B cell (primary cell): ENCODE measurements around the gene PROP1. TPM values are rescaled to one million over a fixed set of nuclear protein-coding genes. Genes with fewer than 3 reads are reported as not detected.

Experiments
- ATAC-seq: fragments of 200-7000 bp; cut with Tn5 transposase; one replicate; pipeline ENCODE4 v1.10.0; 2021; ENCODE audit warnings: low read depth, mild to moderate bottlenecking, moderate number of reproducible peaks, moderate library complexity
- CTCF ChIA-PET: fragments of 350-600 bp; sonication (Branson Sonifier 250); formaldehyde crosslinking; loops from one replicate; lab custom pipeline; 2021; ENCODE audit warnings: antibody characterized with exemption, inconsistent platforms; lab: Charles Lee
- POLR2A ChIA-PET: fragments of 350-600 bp; sonication (Branson Sonifier 250); formaldehyde crosslinking; loops from one replicate; lab custom pipeline; 2021; ENCODE audit warnings: antibody characterized with exemption; lab: Charles Lee
- DNase-seq: peaks from one replicate; pipeline ENCODE4 v3.0.0; 2013
- H2AFZ ChIP-seq: 2 replicates; pipeline ENCODE4 v1.6.1; 2012; ENCODE audit warnings: mild to moderate bottlenecking, low read depth, low read length; ENCODE audit not compliant: insufficient read depth, poor library complexity, severe bottlenecking
- H3K27ac ChIP-seq, 2 donors: 1 replicate in 1 of 2; 2 replicates in 1 of 2; pipeline ENCODE4 v1.5.1; 2012 to 2013; ENCODE audit warnings: low read length in 2 of 2, mild to moderate bottlenecking in 2 of 2, moderate library complexity in 1 of 2
- H3K27me3 ChIP-seq, 4 experiments: fragments of 200-600 bp in 1 of 4; sonication (generic) in 1 of 4; replicated peaks in 1 of 4; 1 replicate in 2 of 4; 2 replicates in 2 of 4; pipeline versions ENCODE4 v1.6.1 to v1.7.0; 2013 to 2016; ENCODE audit warnings: low read length in 3 of 4, mild to moderate bottlenecking in 2 of 4, mixed read lengths in 1 of 4, moderate library complexity in 1 of 4; ENCODE audit not compliant: insufficient read depth in 4 of 4, control insufficient read depth in 3 of 4; ENCODE audit errors: control extremely low read depth in 1 of 4
- H3K36me3 ChIP-seq, 2 experiments: replicated peaks in 1 of 2; 1 replicate in 1 of 2; 2 replicates in 1 of 2; pipeline versions ENCODE4 v1.6.1 to v1.7.1; 2013; ENCODE audit warnings: low read length in 1 of 2; ENCODE audit not compliant: insufficient read depth in 2 of 2, control insufficient read depth in 1 of 2; ENCODE audit errors: control extremely low read depth in 1 of 2, extremely low read depth in 1 of 2
- H3K4me1 ChIP-seq, 2 donors: fragments of 200-600 bp in 1 of 2; sonication (generic) in 1 of 2; 1 replicate in 1 of 2; 2 replicates in 1 of 2; pipeline versions ENCODE4 v1.5.1 to v1.6.1; 2013 to 2017; ENCODE audit warnings: low read length in 2 of 2; ENCODE audit not compliant: control insufficient read depth in 2 of 2, insufficient read depth in 2 of 2
- H3K4me2 ChIP-seq: replicated peaks from 2 replicates; pipeline ENCODE3; 2012; ENCODE audit warnings: mild to moderate bottlenecking, low read depth, low read length; ENCODE audit not compliant: poor library complexity, severe bottlenecking
- H3K4me3 ChIP-seq, 5 experiments: fragments of 200-600 bp in 1 of 5; sonication (generic) in 1 of 5; 1 replicate in 3 of 5; 2 replicates in 2 of 5; pipeline versions ENCODE4 v1.5.1 to v1.7.0; 2011 to 2016; ENCODE audit warnings: low read length in 4 of 5, mild to moderate bottlenecking in 4 of 5, low read depth in 2 of 5, control low read depth in 1 of 5, moderate library complexity in 1 of 5; ENCODE audit not compliant: insufficient read depth in 1 of 5; ENCODE audit errors: control extremely low read depth in 1 of 5, extremely low read depth in 1 of 5
- H3K79me2 ChIP-seq: fragments of 200-600 bp; sonication (generic); one replicate; pipeline ENCODE4 v1.6.0; 2016; ENCODE audit warnings: low read length; ENCODE audit not compliant: control insufficient read depth, insufficient read depth
- H3K9ac ChIP-seq: fragments of 200-600 bp; sonication (generic); 2 replicates; pipeline ENCODE4 v1.6.1; 2017; ENCODE audit warnings: mild to moderate bottlenecking, low read length, moderate library complexity
- H3K9me3 ChIP-seq, 3 donors: one replicate each; pipeline versions ENCODE4 v1.6.1 to v1.7.1; 2013; ENCODE audit warnings: low read length in 2 of 3; ENCODE audit not compliant: control insufficient read depth in 2 of 3, insufficient read depth in 1 of 3; ENCODE audit errors: control extremely low read depth in 1 of 3
- H4K20me1 ChIP-seq: 2 replicates; pipeline ENCODE4 v1.6.0; 2012; ENCODE audit warnings: mild to moderate bottlenecking, low read length; ENCODE audit not compliant: insufficient read depth, control insufficient read depth, poor library complexity, severe bottlenecking
- H3K27ac Mint-ChIP-seq: one replicate; pipeline ENCODE4 v1.8.0; 2021; ENCODE audit warnings: mixed read lengths
- H3K27me3 Mint-ChIP-seq: one replicate; pipeline ENCODE4 v1.8.0; 2021; ENCODE audit warnings: mixed read lengths
- H3K4me1 Mint-ChIP-seq: one replicate; pipeline ENCODE4 v1.8.0; 2021; ENCODE audit warnings: mixed read lengths
- H3K4me3 Mint-ChIP-seq: one replicate; pipeline ENCODE4 v1.8.0; 2021; ENCODE audit warnings: mixed read lengths
- H3K9me3 Mint-ChIP-seq: one replicate; pipeline ENCODE4 v1.8.0; 2022; ENCODE audit warnings: mixed read lengths; ENCODE audit not compliant: insufficient read depth
- EZH2 ChIP-seq: IDR thresholded peaks from 2 replicates; pipeline ENCODE4 v1.6.1; 2012; ENCODE audit warnings: borderline replicate concordance, low read depth, mild to moderate bottlenecking, moderate library complexity, low read length; ENCODE audit not compliant: insufficient read depth, poor library complexity, severe bottlenecking
- WGBS: methylation state at CpG from one replicate; pipeline ENCODE4 v1.1.5; 2013; ENCODE audit warnings: missing lambda C conversion rate; ENCODE audit not compliant: insufficient coverage; 5-methylcytosine and 5-hydroxymethylcytosine counted together
- intact Hi-C: fragments of 100-400 bp; cut with micrococcal nuclease; formaldehyde crosslinking; loops from one replicate; pipeline ENCODE4 v1.10.0; 2022
- polyA plus RNA-seq: library from polyadenylated mRNA; depleted of rRNA; stranded (reverse); fragments of >200 nt; gene quantifications from 2 replicates; pipeline ENCODE4 v1.2.3, GENCODE V29; 2012
- total RNA-seq, 2 donors: library from RNA; stranded (reverse); fragments of 120-200 nt in 1 of 2; gene quantifications; 1 replicate in 1 of 2; 2 replicates in 1 of 2; pipeline versions ENCODE4 v1.2.3 to v1.2.4, GENCODE V29; 2013 to 2022
- TF ChIP-seq, protein P1 (sequence below): fragments of 200-600 bp; IDR thresholded peaks from one replicate; pipeline ENCODE4 v1.8.0; 2022; ENCODE audit warnings: antibody characterized with exemption, mild to moderate bottlenecking

Gene PROP1
- total and polyA plus RNA-seq, 2 donors (not counting 1 experiment from before 2014, with no cell fraction given): not detected

- no peaks in the 10 kb centered on the region for H3K79me2 ChIP-seq
- Mint-ChIP-seq H3K27me3 (peaks cover 25% of the 10 kb centered on the region), H3K27ac (no peak overlapping the region), H3K4me1 (no peaks in the 10 kb centered on the region), H3K4me3 (no peak overlapping the region), H3K9me3 (no peaks in the 10 kb centered on the region)
- TF ChIP-seq, protein P1, sequence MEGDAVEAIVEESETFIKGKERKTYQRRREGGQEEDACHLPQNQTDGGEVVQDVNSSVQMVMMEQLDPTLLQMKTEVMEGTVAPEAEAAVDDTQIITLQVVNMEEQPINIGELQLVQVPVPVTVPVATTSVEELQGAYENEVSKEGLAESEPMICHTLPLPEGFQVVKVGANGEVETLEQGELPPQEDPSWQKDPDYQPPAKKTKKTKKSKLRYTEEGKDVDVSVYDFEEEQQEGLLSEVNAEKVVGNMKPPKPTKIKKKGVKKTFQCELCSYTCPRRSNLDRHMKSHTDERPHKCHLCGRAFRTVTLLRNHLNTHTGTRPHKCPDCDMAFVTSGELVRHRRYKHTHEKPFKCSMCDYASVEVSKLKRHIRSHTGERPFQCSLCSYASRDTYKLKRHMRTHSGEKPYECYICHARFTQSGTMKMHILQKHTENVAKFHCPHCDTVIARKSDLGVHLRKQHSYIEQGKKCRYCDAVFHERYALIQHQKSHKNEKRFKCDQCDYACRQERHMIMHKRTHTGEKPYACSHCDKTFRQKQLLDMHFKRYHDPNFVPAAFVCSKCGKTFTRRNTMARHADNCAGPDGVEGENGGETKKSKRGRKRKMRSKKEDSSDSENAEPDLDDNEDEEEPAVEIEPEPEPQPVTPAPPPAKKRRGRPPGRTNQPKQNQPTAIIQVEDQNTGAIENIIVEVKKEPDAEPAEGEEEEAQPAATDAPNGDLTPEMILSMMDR: no peak
- no peak for TF ChIP-seq EZH2
- H2AFZ ChIP-seq: no peak overlapping the region
- ChIA-PET CTCF (no interaction called here), POLR2A (no interaction called here)
- no peaks in the 10 kb centered on the region for H3K9me3 ChIP-seq
- 67% methylated on average over 1 of the region's 1 CpG for WGBS
- H3K36me3 ChIP-seq: no peaks in the 10 kb centered on the region
- no peak for DNase-seq
- H3K27ac ChIP-seq: no peak overlapping the region
- no peak for ATAC-seq
- H4K20me1 ChIP-seq: no peaks in the 10 kb centered on the region
- no peak overlapping the region for H3K4me3 ChIP-seq
- intact Hi-C loops: no loop called here
- no peaks in the 10 kb centered on the region for H3K4me1 ChIP-seq
- no peak overlapping the region for H3K4me2 ChIP-seq
- peaks cover 0 to 32% (median 4%) of the 10 kb centered on the region in 4 experiments for H3K27me3 ChIP-seq
- no peak overlapping the region for H3K9ac ChIP-seq
These were observed 1.8 kb upstream of the PROP1 start for GRCh38 chr5:177997846-177998245.

- ATAC-seq (no peak), DNase-seq (no peak)
- ChIA-PET POLR2A (no interaction called here), CTCF (no interaction called here)
- H3K4me2 ChIP-seq: no peak overlapping the region
- Mint-ChIP-seq H3K27me3 (peaks cover 25% of the 10 kb centered on the region), H3K27ac (no peak overlapping the region), H3K4me3 (no peak overlapping the region), H3K4me1 (no peaks in the 10 kb centered on the region), H3K9me3 (no peaks in the 10 kb centered on the region)
- H3K27me3 ChIP-seq: peaks cover 0 to 32% (median 4%) of the 10 kb centered on the region in 4 experiments
- WGBS: 90% methylated on average over 6 of the region's 6 CpGs
- H3K4me3 ChIP-seq: no peak overlapping the region
- H3K27ac ChIP-seq: no peak overlapping the region
- TF ChIP-seq, protein P1: no peak
- TF ChIP-seq EZH2: no peak
- no peaks in the 10 kb centered on the region for H3K36me3 ChIP-seq
- H2AFZ ChIP-seq: no peak overlapping the region
- H4K20me1 ChIP-seq: no peaks in the 10 kb centered on the region
- H3K79me2 ChIP-seq: no peaks in the 10 kb centered on the region
- intact Hi-C loops: no loop called here
- H3K4me1 ChIP-seq: no peaks in the 10 kb centered on the region
- no peak overlapping the region for H3K9ac ChIP-seq
- H3K9me3 ChIP-seq: no peaks in the 10 kb centered on the region
These were observed 1.3 kb upstream of the PROP1 start for GRCh38 chr5:177997319-177997670.
